Stimulated activated CD4-positive, alpha-beta T cell treated with anti-CD3 and anti-CD28 coated beads, Interleukin-4, amount 100 ng/mL, for 48 hours (primary cell): ENCODE results near the gene SRP68.

ENCODE experiments used
- DNase-seq, 2 donors: peaks; one replicate each; pipeline ENCODE4 v3.0.0-alpha.2; 2020; ENCODE audit warnings: low read depth in 2 of 2

Gene SRP68

DNA sequence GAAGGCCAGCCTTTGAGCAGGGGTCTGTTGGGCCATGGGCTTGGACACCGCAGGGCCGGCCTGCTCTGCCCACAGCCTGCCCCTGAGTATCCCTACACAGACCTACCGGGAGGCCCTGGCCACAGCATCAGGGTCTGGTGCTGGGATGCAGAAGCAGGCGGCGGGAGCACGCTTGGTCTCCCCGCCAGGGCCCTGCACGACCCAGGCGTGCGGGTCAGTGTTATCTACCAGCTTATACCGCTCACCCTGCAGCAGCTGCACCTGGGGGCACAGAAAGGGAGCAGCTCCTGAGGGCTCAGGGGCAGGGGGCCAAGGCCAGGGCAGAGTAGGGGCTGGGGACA is 54.0 kb downstream of the SRP68 start:
- no peak for DNase-seq

DNA sequence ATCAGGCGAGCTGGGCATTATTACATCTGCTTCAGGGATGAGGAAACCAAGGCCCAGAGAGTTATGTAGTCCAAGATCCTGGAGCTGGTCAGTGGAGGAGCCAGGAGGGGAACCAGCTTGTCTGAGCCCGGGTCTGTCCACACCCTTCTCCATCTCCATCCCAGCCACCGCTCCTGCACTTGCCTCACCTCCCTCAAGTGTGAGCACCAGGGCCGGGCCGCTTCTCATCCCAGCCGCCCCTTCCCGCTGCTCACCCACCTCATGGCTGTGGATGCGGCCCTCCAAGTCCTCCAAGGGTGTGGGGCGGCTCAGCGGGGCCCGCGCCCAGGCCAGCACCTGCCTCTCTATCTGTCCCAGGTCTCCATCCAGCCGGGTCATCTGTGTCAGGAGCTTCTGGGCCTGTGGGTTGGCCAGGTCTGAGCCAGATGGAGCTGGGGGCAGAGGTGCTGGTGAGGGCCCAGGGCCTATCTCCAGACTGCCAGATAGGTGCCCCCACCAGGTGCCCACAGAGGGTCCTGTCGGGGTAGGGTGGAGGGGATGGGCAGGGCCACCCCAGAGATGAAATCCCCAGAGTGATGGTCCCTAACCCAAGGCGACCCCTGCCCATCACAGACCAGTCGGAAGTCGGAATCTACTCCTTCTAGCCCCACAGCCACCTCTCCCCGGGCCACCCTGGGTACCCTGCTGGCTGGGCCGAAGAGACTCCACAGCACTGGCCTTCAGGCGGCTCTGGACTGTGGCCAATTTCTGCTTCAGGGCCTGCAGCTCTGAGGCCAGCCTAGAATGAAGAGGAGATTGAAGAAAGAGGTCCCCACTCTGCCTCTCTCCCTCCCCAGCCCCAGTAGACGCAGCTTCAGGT is 54.6 kb downstream of the SRP68 start:
- no peak for DNase-seq

DNA sequence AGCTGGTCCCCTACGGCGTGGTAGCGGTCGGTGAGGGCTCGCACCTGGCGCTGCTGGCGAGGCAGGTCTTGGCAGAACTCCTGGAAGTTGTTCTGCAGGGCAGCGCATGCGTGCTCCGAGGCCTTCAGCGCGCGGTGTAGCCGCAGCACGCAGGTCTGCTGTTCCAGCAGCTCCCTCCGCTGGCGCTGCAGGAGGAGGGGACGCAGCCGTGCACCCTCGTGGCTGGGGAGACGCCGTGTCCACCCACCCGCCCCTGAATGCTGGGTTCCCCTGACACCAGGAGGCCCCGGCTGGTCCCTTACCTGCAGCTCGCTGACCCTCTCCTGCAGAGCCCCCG is 57.4 kb downstream of the SRP68 start:
- DNase-seq = no peak

GRCh38 chr17:76014100-76014924 is 58.0 kb downstream of the SRP68 start:
- peak; percentile 66 for DNase-seq

DNA sequence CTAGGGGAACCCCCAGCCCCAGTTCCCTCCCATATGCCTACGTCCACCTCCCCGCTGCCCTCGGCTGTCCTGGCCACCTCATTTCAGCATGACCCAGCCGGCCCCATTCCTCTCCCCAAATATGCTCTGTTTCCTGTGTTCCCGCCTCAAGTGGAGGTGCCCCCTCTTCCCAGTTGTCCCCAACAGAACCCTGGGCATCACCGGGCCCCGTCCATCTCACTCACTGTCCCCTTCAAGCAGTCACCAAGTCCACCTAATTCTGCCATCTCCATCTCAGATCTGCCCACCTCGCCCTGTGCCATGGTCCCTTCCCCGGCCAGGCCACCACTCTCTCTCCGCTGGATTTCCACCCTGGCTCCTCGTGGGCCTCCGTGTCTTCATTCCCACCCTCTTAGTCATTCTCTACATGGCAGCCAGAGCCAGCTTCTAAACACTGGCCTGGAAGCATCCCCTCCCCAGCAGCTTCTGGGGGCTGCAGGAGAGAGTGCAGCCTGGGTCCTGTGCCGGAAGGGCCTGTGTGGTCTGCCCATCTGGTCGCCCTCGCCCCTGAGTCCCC is 58.9 kb downstream of the SRP68 start:
- DNase-seq = no peak

GRCh38 chr17:76011951-76012350 is 60.4 kb downstream of the SRP68 start:
- no peak for DNase-seq

GRCh38 chr17:76009969-76010661 is 62.2 kb downstream of the SRP68 start:
- no peak for DNase-seq

DNA sequence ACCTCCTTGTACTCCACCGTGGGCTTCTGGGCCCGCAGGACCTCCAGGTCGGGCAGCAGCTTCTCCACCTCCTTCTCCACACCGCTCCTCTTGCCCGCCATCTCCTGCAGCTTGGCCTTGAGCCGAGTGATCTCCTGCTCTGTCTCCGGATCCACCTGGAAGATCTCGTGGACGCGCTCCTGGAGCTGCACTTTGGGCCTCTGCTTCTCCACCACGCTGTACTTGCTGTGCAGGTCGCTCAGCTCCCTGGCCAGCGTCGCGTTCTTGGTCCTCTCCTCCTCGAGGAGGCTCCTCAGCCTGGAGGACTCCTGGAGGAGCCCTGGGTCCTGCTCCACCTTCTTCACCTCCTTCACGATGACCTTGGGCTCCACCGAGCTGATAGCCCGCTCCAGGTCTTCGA is 62.9 kb downstream of the SRP68 start:
- DNase-seq = no peak

GRCh38 chr17:76008630-76009425 is 63.5 kb downstream of the SRP68 start:
- DNase-seq = no peak

GRCh38 chr17:76008208-76008607 is 64.1 kb downstream of the SRP68 start:
- DNase-seq = no peak

GRCh38 chr17:76007850-76008165 is 64.5 kb downstream of the SRP68 start:
- DNase-seq = no peak

DNA sequence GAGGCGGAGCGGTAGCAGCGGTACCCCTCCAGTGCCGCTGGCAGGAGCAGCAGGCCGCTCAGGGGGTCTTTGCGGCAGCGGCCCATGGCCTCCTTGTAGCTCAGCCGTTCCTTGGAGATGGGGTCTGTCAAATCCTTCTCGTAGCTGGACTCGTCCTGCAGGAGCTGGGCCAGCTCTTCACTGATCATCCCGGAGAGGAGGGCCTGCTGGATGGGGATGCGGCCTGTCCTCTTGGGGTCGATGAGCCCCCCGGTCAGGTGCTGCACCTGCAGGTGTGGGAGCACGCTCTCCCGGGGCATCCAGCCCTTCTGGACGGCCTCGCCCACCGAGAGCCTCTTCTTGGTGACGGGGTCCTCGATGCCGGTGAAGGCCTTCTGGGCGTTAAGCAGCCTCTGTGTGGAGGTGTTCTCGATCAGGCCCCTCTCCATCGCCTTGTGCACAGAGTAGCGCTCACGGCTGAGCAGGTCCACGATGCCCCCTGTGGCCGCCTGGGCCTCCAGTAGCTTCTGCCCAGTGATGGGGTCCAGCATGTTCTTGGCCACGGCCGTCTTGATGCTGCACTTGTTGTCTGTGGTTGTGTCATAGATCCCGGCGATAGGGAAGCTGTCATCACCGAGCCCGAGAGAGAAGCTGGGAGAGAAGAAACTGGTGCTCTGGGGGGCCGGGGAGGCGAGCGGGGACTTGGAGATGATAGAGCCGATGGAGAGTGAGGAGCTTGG is 65.0 kb downstream of the SRP68 start:
- no peak for DNase-seq

DNA sequence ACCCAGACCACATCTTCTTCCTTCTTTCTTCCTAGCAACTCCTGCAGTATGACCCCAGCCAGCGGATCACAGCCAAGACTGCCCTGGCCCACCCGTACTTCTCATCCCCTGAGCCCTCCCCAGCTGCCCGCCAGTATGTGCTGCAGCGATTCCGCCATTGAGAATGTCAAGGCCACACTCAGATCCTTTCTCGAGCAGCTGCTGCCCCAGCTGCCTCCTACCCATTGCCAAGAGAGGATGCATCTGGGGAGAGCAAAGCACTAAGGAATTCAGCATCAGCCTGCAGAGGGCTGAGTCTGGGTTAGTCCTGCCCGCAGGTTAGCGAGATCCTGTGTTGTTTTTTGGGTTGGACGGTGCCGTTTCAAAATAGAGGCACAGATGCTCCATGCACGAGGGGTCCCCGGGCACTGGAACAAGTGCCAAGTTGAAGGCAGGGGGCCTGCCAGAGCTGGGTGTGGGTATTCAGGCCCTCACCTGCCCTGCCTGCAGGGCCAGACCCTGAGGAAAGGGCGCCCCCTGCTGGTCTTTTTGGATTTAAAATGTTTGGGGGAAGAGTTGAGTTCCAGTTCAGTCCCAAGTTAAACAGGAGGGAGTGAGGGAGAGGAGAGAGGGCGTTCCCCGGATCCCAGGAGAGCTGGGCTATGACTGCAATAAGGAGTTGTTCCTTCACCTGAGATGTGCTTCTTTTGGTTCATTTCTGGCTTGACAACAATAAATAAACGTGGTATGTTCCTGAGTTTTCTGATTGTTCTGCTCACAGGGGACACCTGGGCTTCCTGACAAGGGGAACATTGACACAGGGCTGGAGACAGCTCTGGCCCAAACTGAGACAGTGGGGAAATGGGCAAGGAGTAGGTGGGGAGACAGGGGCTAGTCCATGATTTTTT is 66.8 kb downstream of the SRP68 start:
- peak; percentile 81 to 93 for DNase-seq

GRCh38 chr17:76004750-76005262 is 67.5 kb downstream of the SRP68 start:
- DNase-seq = no peak

DNA sequence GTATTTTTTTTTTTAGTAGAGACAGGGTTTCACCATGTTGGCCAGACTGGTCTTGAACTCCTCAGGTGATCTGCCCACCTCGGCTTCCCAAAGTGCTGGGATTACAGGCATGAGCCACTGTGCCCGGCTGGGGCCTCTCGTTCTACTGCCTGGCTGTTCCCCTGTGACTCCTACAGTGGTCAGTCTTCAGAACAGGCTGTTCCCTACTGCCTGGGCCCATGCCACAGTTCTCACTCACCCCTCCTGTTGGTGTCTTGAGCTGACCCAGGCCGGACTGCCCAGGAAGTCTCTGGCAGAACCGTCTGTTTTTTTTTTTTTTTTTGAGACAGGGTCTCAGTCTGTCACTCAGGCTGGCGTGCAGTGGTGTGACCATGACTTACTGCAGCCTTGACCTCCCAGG is 68.4 kb downstream of the SRP68 start:
- DNase-seq = no peak

GRCh38 chr17:76002100-76002499 is 70.2 kb downstream of the SRP68 start:
- DNase-seq = no peak

GRCh38 chr17:76000755-76001521 is 71.4 kb downstream of the SRP68 start, which contains the start of gene CDK3:
Gene CDK3 (plus strand): TSS chr17:76000855. CDS start chr17:76001426, 571 bp downstream.
- DNase-seq = no peak

DNA sequence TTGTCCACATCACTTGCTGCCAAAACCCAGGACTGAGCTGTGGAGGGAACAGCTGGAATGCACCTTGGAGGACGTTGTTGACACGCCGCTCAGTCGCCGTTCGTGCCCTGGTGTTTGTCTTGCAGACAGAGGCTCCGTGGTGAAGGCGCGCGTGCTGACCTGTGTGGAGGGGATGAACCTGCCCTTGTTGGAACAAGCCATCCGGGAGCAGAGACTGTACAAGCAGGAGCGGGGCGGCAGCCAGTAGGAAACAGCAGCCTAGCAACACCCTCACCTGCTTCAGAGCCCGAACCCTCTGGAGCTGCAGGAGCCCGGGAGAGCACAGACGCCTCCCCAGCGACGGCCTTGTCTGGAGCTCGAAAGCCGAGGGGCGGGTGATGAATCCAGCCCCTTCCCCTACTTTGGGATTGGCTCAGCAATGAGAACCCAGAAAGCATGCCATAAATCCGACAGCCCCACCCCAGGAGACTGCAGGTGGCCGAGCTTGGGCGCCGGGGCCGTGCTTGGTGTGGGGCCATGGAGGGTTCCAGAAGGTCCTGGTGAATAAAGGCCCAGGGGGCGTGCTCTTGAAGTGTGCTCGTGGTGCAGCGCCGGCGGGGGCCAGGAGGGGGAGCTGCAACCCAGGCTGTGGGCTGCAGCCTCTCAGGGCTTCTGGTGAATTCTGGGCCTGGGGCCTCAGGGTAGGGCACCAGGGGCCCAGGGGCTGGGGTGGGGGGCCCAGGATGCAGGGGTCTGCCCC is 72.1 kb downstream of the SRP68 start:
- peak; percentile 57 to 70 for DNase-seq
